SHP77 treated with DMSO at 0.1 percent for 48 hours (cell line): Measurements from ENCODE around the gene SCARF2.
"Not testable (repeated sequence)": the region's sequence is repeated elsewhere in the genome, so short reads cannot be mapped to it uniquely, and the experiment has no call there.

Experiments
- DNase-seq: peaks from one replicate; lab custom pipeline; 2025; lab: John Stamatoyannopoulos, UW

Gene SCARF2

DNA sequence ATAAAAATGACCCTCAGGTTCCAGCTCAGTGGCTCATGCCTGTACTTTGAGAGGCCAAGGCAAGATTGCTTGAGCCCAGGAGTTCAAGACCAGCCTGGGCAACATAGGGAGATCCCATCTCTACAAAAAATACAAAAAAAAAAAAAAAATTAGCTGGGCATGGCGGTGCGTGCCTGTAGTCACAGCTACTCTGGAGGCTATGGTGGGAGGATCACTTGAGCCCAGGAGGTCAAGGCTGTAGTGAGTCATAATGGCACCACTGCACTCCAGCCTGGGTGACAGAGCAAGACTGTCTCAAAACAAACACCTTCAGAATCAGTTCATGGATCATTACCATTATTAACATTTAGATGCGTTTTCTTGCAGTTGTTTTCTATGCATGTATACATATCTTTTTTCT lies 28.2 kb downstream of the SCARF2 start:
- DNase-seq: not testable (repeated sequence)

DNA sequence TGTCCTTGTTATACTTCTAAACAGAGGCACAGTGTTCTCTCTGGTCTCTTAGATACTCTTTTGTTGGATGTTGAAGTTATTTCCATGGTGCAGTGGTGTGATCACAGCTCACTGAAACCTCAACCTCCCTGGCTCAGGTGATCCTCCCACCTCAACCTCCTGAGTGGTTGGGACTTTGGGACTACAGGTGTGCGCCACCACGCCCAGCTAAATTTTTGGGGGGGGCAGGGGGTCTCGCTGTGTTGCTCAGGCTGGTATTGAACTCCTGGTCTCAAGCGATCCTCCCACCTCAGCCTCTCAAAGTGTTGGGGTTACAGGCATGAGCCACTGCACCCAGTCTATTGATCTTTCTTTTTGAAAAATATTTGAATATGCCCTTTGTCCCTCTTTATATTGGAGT lies 28.7 kb downstream of the SCARF2 start:
- DNase-seq: no peak

DNA sequence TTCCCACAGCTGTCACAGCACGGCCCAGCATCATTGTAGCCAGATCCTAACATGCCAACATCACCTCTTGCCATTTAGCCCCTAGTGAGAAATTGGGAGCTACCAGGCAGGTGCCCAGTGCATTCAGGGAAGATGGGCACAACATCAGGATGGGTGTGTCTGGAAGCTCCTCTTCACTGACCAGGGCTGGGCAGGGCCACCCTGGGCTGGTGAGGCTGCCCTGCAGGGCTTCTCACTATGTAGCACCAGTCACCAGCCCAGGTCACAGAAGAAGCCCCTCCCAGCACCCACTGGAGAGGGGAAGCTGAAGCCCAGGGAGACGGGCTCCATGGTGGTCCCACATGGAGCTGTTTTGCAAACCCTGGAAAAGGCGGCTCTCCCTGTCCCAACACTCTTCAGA lies 29.8 kb downstream of the SCARF2 start:
- DNase-seq: no peak

DNA sequence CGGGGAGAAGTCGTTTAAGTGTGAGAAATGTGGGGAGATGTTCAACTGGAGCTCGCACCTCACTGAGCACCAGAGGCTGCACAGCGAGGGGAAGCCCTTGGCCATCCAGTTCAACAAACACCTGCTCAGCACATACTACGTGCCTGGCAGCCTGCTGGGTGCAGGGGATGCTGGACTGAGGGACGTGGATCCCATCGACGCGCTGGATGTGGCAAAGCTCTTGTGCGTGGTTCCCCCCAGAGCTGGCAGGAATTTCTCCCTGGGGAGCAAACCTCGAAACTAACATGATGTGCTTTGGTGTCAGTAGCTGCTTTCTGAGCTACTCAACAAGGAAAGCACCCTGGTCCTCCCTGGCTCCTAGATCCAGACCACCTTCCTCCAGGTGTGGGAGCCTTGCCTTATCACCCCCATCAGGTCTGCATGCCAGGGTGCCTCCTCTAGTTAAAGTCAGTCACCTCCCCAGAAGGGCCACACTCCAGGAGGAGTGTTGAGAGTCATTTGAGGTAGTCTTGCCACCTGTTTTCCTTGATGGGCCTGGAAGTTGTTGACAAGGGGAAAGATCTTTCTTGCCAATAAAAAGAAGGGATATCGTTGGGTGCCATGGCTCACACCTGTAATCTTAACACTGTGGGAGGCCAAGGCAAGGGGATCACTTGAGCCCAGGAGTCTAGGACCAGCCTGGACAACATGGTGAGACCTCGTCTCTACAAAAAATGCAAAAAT lies 30.8 kb downstream of the SCARF2 start:
- DNase-seq: no peak

DNA sequence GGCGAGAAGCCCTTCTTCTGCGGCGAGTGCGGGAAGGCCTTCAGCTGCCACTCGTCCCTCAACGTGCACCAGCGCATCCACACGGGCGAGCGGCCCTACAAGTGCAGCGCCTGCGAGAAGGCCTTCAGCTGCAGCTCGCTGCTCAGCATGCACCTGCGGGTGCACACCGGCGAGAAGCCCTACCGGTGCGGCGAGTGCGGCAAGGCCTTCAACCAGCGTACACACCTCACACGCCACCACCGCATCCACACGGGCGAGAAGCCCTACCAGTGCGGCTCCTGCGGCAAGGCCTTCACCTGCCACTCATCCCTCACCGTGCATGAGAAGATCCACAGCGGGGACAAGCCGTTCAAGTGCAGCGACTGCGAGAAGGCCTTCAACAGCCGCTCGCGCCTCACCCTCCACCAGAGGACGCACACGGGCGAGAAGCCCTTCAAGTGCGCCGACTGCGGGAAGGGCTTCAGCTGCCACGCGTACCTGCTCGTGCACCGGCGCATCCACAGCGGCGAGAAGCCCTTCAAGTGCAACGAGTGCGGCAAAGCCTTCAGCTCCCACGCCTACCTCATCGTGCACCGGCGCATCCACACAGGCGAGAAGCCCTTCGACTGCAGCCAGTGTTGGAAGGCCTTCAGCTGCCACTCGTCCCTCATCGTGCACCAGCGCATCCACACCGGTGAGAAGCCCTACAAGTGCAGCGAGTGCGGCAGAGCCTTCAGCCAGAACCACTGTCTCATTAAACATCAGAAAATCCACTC lies 31.5 kb downstream of the SCARF2 start:
- no peak for DNase-seq

DNA sequence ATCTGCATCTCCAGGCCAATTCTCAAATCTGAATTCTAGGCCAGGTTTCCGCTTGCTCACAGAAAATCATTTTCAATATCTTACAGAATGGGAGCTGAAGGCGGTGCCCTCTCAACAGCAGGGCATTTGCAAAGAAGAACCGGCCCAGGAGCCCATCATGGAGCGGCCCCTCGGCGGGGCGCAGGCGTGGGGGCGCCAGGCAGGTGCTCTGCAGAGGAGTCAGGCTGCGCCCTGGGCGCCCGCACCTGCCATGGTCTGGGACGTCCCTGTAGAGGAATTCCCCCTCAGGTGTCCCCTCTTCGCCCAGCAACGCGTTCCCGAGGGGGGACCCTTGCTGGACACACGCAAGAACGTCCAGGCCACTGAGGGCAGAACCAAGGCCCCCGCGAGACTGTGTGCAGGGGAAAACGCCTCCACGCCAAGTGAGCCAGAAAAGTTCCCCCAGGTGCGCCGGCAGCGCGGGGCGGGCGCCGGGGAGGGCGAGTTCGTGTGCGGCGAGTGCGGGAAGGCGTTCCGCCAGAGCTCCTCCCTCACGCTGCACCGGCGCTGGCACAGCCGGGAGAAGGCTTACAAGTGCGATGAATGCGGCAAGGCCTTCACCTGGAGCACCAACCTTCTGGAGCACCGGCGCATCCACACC lies 32.2 kb downstream of the SCARF2 start:
- no peak for DNase-seq

DNA sequence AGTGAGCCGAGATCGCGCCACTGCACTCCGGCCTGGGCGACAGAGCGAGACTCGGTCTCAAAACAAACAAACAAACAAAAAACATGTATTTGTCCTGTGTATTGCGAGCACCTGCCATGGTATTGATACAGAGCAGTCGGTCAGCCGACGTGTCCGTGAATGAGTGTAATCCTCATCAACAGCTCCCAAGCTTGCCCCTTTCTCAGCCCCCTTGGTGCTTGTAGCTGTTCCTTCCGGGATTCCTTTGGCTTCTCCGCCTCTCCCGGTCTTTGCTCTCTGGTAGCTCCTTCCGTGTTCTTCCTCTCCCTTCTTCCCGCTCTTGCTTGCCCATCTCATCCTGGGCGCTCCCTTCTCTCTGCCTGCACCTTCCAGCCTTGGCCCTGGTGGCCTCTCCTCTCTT lies 32.7 kb downstream of the SCARF2 start:
- no peak for DNase-seq

DNA sequence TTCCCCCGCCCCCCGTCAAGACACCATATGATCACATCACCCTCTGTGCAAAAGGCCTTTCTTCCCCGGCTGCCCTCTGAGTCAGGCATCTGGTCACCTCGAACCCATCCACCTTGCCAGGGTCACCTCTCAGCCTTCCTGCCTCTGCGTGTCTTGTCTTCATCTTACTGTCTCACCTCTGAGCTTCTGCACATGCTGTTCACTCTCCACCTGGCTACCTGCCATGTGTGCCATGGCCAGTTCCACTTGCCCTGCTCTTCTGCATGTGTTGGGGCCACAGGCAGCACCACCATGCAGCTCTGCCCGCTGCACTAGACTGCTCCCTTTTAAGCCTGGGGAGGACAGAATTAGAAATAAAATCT lies 33.9 kb downstream of the SCARF2 start:
- DNase-seq: no peak

DNA sequence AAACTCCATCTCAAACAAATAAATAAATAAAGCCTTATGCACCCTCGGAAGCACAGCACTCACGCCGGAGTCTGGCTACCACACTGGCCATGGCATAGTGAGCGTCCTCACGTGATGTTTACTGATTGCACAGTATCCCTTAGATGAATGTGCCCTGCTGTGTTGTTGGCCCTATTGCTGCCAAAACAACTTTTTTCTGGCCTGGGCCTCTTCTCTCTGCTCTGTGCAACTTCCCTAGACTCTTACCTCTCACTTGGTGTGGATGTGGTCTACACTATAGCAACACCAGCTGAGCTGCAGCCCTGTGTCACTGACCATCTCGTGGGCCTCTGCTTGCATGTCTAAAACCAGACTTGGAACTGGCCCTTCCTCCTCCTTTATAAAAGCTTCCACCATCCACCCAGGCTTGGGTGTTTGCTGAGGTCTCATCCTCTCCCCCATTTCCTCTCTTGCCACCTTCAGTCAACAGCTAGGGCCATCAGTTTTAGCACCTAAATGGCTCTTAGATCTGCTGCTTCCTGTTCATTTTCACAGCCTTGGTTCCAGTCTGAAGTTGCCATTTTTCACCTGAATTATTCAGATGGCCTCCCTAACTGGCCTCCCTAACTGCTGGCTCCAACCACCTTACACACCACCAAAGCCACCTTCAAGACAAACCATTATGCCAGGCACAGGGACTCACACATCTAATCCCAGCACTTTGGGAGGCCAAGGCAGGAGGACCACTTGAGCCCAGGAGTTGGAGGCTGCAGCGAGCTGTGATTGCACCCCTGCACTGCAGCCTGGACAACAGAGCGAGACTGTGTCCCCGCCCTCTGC lies 34.5 kb downstream of the SCARF2 start:
- no peak for DNase-seq

DNA sequence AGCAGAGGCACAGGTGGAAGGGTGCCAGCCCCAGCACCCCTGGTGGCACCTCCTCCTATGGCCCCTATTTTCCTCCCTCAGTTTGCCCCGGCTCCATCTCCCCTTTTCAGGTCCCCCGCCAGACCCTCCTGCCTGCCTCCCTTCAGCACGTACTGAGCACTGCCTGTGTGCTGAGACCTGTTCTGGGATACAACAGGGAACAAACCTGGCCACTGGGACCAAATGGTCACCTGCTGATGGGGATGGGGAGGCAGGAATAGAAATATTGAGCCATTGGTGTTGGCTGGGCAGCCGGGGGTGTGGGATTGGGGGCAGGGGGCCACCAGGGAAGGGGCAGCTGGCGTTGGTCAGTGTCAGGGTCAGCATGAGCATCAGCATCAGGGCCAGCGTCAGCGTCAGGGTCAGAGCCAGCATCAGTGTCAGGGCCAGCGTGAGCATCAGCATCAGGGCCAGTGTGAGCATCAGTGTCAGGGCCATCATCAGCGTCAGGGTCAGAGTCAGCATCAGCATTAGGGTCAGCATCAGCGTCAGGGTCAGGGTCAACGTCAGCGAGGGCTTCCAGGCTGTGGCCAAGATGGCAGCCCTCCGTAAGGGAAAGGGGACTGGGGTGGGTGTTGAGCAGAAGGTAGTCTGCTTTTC lies 36.1 kb downstream of the SCARF2 start:
- DNase-seq: no peak

DNA sequence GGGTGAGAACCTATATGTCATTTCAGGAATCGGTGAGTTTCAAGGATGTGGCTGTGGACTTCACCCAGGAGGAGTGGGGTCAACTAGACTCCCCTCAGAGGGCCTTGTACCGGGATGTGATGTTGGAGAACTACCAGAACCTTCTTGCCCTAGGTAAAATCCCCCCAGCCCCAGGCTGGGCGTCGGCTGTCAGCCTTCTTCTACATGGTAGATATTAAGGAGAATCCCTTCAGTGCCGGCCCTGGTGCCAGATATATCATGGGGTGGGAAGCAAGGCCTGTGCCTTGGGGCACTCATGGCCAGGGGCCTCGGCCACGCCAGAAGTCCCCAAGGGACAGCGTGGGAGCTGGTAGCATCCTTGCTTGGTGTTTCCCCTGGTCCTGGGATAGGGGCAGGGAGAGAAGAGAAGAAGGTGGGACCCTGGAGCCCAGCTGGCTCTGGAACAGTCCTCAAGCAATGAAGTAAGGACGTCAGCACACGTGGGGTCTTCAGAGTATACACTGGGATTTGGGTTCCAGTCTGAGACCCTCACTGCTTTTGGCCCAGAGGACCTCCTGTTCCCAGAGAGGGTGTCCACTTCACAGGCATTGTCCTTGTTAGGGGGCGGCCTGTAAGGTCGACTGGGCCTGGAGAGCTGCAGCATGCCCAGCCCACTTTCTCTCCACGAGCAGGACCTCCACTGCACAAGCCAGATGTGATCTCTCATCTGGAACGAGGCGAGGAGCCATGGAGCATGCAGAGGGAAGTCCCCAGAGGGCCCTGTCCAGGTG lies 36.8 kb downstream of the SCARF2 start:
- no peak for DNase-seq

DNA sequence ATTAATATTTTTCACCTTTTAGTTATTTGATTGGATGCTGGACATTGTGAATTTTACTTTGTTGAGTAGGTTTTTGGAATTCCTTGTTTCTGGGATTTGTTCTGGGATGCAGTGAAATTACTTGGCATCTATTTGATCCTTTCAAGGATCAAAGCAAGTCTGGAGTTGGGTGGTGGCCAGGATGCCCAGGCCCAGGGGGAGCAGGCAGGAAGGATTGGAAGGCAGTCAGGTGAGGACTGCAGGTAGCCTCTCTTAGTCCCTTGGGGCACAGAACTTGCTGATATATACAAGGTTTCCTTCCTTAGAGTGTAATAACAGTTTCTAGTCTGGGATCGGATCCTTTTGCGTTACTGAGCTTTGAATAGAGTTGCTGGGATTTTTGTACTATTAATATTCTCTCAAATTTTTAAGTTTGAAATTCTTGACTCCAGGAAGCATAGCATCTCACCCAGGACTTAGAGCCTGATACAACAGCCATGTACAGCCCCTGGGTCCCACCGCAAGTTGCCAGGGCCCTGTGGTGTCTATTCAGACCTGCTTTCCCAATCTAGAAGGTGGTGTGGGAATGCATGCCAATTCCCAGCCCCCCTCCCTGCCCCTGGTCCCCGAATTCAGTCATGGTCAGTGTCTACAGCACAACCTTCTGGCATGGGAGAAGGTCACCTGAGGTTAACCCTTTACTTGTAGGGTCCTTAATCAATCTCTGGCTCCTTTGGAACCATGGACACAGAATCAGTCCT lies 37.6 kb downstream of the SCARF2 start:
- DNase-seq: no peak

DNA sequence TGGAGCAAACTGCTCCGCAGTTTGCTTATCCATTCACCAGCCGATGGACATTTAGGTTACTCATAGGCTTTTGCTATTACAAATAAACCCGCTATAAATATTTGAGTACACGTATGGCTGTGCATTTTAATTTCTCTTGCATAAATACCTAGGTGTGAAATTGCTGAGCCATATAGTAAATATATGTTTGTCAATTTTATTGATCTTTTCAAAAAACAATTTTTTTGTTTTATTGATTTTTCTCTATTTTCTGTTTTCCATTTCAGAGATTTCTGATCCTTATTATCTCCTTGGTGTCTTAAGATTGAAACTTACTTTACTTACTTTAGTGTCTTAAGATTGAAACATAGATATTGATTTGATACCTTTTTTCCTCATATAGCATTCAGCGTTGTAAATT lies 39.2 kb downstream of the SCARF2 start:
- DNase-seq: no peak

DNA sequence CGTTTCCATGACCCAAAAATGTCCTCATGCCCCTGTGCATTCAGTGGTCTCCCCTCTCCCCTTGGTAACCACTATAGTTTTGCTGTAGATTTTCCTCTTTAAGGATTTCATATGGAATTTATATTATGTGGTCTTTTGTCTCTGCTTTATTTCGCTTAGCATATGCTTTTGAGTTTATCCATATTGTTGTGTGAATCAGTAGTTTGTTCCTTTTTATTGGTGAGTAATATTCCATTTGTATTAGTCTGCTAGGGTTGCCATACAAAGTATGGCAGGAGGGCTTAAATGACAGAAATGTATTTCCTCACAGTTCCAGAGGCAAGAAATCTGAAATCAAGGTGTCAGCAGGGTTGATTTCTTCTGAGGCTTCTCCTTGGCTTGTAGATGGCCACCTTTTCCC lies 40.1 kb downstream of the SCARF2 start:
- no peak for DNase-seq

DNA sequence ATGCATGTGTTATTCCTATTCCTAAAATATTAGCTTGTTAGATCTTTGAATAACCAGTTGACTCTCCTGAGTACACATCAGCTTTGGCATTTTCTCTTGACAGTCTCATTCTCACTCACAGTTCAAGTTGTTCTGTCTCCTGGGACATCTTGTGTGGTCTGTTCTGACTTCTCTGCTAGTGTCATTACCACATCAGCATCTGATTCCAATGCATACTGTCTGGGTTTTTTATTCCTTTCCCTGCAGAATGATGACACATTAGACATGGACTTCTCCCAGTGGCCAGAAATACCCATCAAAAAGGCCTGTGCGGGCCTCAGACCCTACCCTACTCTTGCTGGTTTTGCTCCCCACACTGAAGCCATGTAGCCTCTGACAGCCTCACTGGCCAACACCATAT lies 41.0 kb downstream of the SCARF2 start:
- DNase-seq: no peak

DNA sequence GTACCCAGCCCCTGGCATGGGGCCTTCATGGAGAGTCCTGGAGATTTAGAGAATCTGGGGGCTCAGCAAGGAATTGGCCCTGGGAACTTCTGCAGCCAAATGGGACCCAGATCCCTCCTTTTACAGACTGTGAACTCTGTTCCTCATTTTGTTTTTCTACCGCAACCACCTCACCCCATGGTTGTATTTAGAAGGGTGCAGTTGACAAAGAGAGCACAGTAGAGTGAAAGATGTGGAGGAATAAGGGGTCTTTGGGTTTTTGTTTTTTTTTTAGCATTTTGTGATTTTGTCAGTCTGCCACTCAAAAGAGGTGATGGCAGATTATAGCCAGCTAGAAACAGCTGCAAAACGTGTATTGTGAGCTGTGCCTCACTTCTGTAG lies 41.7 kb downstream of the SCARF2 start:
- no peak for DNase-seq

DNA sequence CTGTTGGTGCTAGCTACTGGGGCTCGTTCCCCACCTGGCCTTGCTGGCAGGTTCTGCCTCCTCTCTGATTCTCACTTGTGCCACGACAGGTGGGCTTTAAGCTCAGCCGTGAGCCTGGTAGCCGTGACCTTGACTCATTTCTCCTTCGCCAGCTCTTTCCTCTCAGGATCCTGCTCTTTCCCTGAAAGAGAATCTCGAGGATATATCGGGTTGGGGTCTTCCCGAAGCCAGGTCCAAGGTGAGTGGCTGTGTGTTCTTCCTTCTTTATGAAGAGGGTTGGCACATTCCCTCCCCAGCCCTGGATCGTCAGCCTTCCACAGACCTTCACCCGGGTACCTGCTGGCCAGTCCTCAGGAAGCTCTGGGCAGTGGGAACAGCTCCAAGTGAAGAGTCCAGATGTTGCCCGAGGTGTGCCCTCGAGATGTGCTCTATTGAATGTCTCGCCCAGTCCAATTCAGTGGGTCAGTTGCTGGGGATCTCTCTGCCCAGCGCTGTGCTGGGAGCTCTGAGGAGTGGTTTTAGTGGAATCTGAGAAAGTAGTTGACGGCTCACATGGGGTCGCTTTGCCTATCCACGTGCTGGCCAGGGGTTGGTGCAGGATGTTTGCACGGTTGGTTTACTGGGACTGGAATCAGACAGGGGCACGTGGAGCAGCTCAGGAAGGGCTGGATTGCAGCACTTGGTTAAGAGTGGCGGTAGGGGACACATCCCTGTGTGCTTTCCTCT lies 42.3 kb downstream of the SCARF2 start:
- no peak for DNase-seq

DNA sequence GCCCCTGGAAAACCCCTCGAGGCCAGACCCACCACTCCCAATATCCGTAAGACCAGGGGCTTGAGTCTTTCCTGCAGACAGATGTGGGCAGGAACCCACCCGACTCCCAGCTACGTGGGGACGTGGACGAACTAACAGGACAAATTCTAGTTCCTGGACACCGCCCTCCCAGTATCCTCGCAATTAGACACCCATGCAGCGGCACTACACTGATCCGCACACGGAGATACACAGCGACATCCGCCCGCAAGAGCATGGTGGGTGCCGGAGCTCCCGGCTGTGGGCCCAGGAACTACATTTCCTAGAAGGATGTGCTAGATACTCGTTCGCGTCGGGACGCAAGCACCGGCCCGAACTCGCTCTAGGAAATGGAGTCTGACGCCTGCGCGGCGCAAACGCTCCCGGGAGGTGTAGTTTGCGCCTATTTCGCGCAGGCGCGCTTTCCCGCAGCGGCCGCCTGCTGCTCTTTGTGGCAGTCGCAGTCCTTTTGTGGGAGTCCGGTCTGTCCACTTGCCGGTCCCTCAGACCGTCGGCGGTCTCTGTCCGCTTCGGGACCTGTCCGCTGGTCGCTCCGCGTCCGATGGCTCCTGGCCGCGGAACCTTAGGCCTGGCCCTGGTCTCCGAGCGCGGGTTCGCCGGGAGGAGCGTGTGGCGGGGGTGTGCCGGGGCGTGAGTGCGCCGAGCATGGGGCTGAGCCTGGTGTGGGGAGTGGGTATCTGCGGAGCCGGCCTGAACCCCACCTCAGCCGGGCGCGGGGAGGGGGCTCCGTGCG lies 43.7 kb downstream of the SCARF2 start, which contains the start of gene ZNF74:
TSS of gene ZNF74 (plus strand) at position 447 of the 772 bp plus-strand sequence. CDS start 478 bp downstream, outside the sequence.
- DNase-seq: peak; percentile 83
